Effector CD4-positive, alpha-beta T cell (primary cell): ENCODE data around the gene KLHL29.
"Not testable (repeated sequence)": the region's sequence is repeated elsewhere in the genome, so short reads cannot be mapped to it uniquely, and the experiment has no call there.

Experiments used
- DNase-seq: peaks from one replicate; pipeline ENCODE4 v3.0.0-alpha.2; 2020

Gene KLHL29

GRCh38 chr2:23373666-23374065 is 11.3 kb upstream of the KLHL29 start:
- DNase-seq = no peak

- no peak for DNase-seq
These were observed 9.5 kb upstream of the KLHL29 start for GRCh38 chr2:23375448-23375847.

- DNase-seq = no peak
These were observed 8.9 kb upstream of the KLHL29 start for GRCh38 chr2:23376075-23376474.

- DNase-seq = no peak
These were observed 8.0 kb upstream of the KLHL29 start for GRCh38 chr2:23376972-23377371.

- no peak for DNase-seq
These were observed 7.2 kb upstream of the KLHL29 start for GRCh38 chr2:23377771-23378170.

GRCh38 chr2:23378496-23378895 is 6.5 kb upstream of the KLHL29 start:
- DNase-seq = no peak

GRCh38 chr2:23379220-23379695 is 5.7 kb upstream of the KLHL29 start:
- no peak for DNase-seq

GRCh38 chr2:23380562-23381065 is 4.4 kb upstream of the KLHL29 start:
- no peak for DNase-seq

GRCh38 chr2:23381084-23381483 is 3.9 kb upstream of the KLHL29 start:
- no peak for DNase-seq

- no peak for DNase-seq
These were observed 3.5 kb upstream of the KLHL29 start for GRCh38 chr2:23381485-23381884.

- no peak for DNase-seq
These were observed 1.9 kb upstream of the KLHL29 start for GRCh38 chr2:23383100-23383499.

GRCh38 chr2:23385351-23385747 is 370 bp downstream of the KLHL29 start:
- no peak for DNase-seq

- DNase-seq = no peak
These were observed 864 bp downstream of the KLHL29 start for GRCh38 chr2:23385748-23386338.

GRCh38 chr2:23386339-23387220 is 1.6 kb downstream of the KLHL29 start:
- DNase-seq = no peak

GRCh38 chr2:23387221-23387550 is 2.2 kb downstream of the KLHL29 start:
- no peak for DNase-seq

GRCh38 chr2:23387845-23388244 is 2.9 kb downstream of the KLHL29 start:
- DNase-seq = no peak

- DNase-seq = no peak
These were observed 3.3 kb downstream of the KLHL29 start for GRCh38 chr2:23388294-23388693.

- DNase-seq = no peak
These were observed 4.0 kb downstream of the KLHL29 start for GRCh38 chr2:23388756-23389514.

GRCh38 chr2:23390152-23390551 is 5.2 kb downstream of the KLHL29 start:
- DNase-seq = no peak

GRCh38 chr2:23391237-23391736 is 6.3 kb downstream of the KLHL29 start:
- not testable (repeated sequence) for DNase-seq

GRCh38 chr2:23393722-23394121 is 8.7 kb downstream of the KLHL29 start:
- DNase-seq = no peak

GRCh38 chr2:23394700-23395099 is 9.7 kb downstream of the KLHL29 start:
- no peak for DNase-seq

- DNase-seq = no peak
These were observed 12.5 kb downstream of the KLHL29 start for GRCh38 chr2:23397478-23397877.
